Measurements from ENCODE around the gene DRG2. TPM values are rescaled to one million over a fixed set of nuclear protein-coding genes. Genes with fewer than 3 reads are reported as not detected.

DRG2 gene
- total and polyA plus RNA-seq, 9 of the 15 experiments (the other 6 are each of a cell fraction or from before 2014, with no cell fraction given) = 6.6 to 36.7 (median 26.1) TPM

DNA sequence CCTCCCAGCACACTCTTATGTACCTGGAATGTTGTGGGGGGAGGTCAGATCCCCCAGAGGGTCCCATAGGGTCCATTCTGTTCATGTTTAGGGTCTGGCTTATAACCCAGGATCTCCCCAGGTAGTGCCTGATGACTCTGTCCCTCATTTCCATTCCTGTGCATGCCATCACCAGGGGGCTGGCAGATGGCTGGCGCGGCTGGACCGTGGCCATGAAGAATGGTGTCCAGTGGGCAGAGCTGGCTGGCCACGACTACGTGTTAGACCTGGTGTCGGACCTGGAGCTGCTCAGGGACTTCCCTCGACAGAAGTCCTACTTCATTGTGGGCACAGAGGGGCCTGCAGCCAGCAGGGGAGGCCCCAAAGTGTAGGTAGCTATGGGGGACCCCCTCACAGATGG lies 60.8 kb downstream of the DRG2 start (continued):
- TF ChIP-seq, protein P1, sequence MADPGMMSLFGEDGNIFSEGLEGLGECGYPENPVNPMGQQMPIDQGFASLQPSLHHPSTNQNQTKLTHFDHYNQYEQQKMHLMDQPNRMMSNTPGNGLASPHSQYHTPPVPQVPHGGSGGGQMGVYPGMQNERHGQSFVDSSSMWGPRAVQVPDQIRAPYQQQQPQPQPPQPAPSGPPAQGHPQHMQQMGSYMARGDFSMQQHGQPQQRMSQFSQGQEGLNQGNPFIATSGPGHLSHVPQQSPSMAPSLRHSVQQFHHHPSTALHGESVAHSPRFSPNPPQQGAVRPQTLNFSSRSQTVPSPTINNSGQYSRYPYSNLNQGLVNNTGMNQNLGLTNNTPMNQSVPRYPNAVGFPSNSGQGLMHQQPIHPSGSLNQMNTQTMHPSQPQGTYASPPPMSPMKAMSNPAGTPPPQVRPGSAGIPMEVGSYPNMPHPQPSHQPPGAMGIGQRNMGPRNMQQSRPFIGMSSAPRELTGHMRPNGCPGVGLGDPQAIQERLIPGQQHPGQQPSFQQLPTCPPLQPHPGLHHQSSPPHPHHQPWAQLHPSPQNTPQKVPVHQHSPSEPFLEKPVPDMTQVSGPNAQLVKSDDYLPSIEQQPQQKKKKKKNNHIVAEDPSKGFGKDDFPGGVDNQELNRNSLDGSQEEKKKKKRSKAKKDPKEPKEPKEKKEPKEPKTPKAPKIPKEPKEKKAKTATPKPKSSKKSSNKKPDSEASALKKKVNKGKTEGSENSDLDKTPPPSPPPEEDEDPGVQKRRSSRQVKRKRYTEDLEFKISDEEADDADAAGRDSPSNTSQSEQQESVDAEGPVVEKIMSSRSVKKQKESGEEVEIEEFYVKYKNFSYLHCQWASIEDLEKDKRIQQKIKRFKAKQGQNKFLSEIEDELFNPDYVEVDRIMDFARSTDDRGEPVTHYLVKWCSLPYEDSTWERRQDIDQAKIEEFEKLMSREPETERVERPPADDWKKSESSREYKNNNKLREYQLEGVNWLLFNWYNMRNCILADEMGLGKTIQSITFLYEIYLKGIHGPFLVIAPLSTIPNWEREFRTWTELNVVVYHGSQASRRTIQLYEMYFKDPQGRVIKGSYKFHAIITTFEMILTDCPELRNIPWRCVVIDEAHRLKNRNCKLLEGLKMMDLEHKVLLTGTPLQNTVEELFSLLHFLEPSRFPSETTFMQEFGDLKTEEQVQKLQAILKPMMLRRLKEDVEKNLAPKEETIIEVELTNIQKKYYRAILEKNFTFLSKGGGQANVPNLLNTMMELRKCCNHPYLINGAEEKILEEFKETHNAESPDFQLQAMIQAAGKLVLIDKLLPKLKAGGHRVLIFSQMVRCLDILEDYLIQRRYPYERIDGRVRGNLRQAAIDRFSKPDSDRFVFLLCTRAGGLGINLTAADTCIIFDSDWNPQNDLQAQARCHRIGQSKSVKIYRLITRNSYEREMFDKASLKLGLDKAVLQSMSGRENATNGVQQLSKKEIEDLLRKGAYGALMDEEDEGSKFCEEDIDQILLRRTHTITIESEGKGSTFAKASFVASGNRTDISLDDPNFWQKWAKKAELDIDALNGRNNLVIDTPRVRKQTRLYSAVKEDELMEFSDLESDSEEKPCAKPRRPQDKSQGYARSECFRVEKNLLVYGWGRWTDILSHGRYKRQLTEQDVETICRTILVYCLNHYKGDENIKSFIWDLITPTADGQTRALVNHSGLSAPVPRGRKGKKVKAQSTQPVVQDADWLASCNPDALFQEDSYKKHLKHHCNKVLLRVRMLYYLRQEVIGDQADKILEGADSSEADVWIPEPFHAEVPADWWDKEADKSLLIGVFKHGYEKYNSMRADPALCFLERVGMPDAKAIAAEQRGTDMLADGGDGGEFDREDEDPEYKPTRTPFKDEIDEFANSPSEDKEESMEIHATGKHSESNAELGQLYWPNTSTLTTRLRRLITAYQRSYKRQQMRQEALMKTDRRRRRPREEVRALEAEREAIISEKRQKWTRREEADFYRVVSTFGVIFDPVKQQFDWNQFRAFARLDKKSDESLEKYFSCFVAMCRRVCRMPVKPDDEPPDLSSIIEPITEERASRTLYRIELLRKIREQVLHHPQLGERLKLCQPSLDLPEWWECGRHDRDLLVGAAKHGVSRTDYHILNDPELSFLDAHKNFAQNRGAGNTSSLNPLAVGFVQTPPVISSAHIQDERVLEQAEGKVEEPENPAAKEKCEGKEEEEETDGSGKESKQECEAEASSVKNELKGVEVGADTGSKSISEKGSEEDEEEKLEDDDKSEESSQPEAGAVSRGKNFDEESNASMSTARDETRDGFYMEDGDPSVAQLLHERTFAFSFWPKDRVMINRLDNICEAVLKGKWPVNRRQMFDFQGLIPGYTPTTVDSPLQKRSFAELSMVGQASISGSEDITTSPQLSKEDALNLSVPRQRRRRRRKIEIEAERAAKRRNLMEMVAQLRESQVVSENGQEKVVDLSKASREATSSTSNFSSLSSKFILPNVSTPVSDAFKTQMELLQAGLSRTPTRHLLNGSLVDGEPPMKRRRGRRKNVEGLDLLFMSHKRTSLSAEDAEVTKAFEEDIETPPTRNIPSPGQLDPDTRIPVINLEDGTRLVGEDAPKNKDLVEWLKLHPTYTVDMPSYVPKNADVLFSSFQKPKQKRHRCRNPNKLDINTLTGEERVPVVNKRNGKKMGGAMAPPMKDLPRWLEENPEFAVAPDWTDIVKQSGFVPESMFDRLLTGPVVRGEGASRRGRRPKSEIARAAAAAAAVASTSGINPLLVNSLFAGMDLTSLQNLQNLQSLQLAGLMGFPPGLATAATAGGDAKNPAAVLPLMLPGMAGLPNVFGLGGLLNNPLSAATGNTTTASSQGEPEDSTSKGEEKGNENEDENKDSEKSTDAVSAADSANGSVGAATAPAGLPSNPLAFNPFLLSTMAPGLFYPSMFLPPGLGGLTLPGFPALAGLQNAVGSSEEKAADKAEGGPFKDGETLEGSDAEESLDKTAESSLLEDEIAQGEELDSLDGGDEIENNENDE (IDR thresholded peaks at IDR 0.05; ENCODE audit: low read depth, low read length) = no peak
- TF ChIP-seq HDAC6 (IDR thresholded peaks at IDR 0.05; ENCODE audit: low read depth, low read length) (no peak), KLF10 (CRISPR knock-in tag; IDR thresholded peaks at IDR 0.05) (no peak), SP1 (CRISPR knock-in tag; IDR thresholded peaks at IDR 0.05) (no peak), FOXJ3 (CRISPR knock-in tag; IDR thresholded peaks at IDR 0.05) (no peak)
- TF ChIP-seq, protein P2, sequence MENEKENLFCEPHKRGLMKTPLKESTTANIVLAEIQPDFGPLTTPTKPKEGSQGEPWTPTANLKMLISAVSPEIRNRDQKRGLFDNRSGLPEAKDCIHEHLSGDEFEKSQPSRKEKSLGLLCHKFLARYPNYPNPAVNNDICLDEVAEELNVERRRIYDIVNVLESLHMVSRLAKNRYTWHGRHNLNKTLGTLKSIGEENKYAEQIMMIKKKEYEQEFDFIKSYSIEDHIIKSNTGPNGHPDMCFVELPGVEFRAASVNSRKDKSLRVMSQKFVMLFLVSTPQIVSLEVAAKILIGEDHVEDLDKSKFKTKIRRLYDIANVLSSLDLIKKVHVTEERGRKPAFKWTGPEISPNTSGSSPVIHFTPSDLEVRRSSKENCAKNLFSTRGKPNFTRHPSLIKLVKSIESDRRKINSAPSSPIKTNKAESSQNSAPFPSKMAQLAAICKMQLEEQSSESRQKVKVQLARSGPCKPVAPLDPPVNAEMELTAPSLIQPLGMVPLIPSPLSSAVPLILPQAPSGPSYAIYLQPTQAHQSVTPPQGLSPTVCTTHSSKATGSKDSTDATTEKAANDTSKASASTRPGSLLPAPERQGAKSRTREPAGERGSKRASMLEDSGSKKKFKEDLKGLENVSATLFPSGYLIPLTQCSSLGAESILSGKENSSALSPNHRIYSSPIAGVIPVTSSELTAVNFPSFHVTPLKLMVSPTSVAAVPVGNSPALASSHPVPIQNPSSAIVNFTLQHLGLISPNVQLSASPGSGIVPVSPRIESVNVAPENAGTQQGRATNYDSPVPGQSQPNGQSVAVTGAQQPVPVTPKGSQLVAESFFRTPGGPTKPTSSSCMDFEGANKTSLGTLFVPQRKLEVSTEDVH (IDR thresholded peaks at IDR 0.05; ENCODE audit: low read depth, partially characterized antibody) = no peak
- TF ChIP-seq, protein P3, sequence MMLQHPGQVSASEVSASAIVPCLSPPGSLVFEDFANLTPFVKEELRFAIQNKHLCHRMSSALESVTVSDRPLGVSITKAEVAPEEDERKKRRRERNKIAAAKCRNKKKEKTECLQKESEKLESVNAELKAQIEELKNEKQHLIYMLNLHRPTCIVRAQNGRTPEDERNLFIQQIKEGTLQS (IDR thresholded peaks at IDR 0.05) = no peak
- TF ChIP-seq, protein P3 (CRISPR knock-in tag; conservative IDR thresholded peaks at IDR 0.05) = no peak
- TF ChIP-seq, protein P4, sequence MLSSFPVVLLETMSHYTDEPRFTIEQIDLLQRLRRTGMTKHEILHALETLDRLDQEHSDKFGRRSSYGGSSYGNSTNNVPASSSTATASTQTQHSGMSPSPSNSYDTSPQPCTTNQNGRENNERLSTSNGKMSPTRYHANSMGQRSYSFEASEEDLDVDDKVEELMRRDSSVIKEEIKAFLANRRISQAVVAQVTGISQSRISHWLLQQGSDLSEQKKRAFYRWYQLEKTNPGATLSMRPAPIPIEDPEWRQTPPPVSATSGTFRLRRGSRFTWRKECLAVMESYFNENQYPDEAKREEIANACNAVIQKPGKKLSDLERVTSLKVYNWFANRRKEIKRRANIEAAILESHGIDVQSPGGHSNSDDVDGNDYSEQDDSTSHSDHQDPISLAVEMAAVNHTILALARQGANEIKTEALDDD (IDR thresholded peaks at IDR 0.05) = no peak
